HuH-7 (cell line): ENCODE measurements around the gene SCAF4.
"Not testable (repeated sequence)": the region's sequence is repeated elsewhere in the genome, so short reads cannot be mapped to it uniquely, and the experiment has no call there.

Source experiments
- DNase-seq: peaks from one replicate; pipeline ENCODE4 v3.0.0; 2011; ENCODE audit warnings: low spot score

The SCAF4 gene

GRCh38 chr21:31668651-31669491, 63.0 kb downstream of the SCAF4 start:
- DNase-seq, result no peak

GRCh38 chr21:31667639-31668038, 64.3 kb downstream of the SCAF4 start:
- no peak for DNase-seq

- DNase-seq, result no peak
Observed at GRCh38 chr21:31667132-31667531, 64.8 kb downstream of the SCAF4 start.

GRCh38 chr21:31666445-31667010, 65.4 kb downstream of the SCAF4 start:
- no peak for DNase-seq

- not testable (repeated sequence) for DNase-seq
Observed at GRCh38 chr21:31665869-31666268, 66.0 kb downstream of the SCAF4 start.

GRCh38 chr21:31665397-31665796, 66.5 kb downstream of the SCAF4 start:
- no peak for DNase-seq

- no peak for DNase-seq
Observed at GRCh38 chr21:31663584-31664249, 68.2 kb downstream of the SCAF4 start.

- DNase-seq, result no peak
Observed at GRCh38 chr21:31660591-31660990, 71.3 kb downstream of the SCAF4 start.

GRCh38 chr21:31660259-31660565, 71.7 kb downstream of the SCAF4 start:
- DNase-seq, result no peak

- peak; percentile 91 for DNase-seq
Observed at GRCh38 chr21:31659536-31660258, 72.2 kb downstream of the SCAF4 start, which contains the start of gene SOD1. TSS of gene SOD1 (plus strand) at chr21:31659693. CDS start at chr21:31659770, 77 bp downstream.

GRCh38 chr21:31659286-31659535, 72.7 kb downstream of the SCAF4 start:
- DNase-seq, result no peak

GRCh38 chr21:31658053-31658452, 73.9 kb downstream of the SCAF4 start:
- DNase-seq, result no peak

GRCh38 chr21:31656199-31657095, 75.5 kb downstream of the SCAF4 start:
- no peak for DNase-seq

GRCh38 chr21:31654821-31655580, 76.9 kb downstream of the SCAF4 start:
- DNase-seq, result not testable (repeated sequence)

GRCh38 chr21:31654340-31654739, 77.6 kb downstream of the SCAF4 start:
- DNase-seq, result no peak

- DNase-seq, result not testable (repeated sequence)
Observed at GRCh38 chr21:31651491-31651890, 80.4 kb downstream of the SCAF4 start.

GRCh38 chr21:31650930-31651329, 81.0 kb downstream of the SCAF4 start:
- no peak for DNase-seq

- DNase-seq, result no peak
Observed at GRCh38 chr21:31647650-31648049, 84.3 kb downstream of the SCAF4 start.

GRCh38 chr21:31644643-31645042, 87.3 kb downstream of the SCAF4 start:
- no peak for DNase-seq

GRCh38 chr21:31641416-31641922, 90.4 kb downstream of the SCAF4 start:
- DNase-seq, result no peak

- DNase-seq, result no peak
Observed at GRCh38 chr21:31636874-31637273, 95.0 kb downstream of the SCAF4 start.
